ENCODE measurements around the gene USP38.

Gene USP38

DNA sequence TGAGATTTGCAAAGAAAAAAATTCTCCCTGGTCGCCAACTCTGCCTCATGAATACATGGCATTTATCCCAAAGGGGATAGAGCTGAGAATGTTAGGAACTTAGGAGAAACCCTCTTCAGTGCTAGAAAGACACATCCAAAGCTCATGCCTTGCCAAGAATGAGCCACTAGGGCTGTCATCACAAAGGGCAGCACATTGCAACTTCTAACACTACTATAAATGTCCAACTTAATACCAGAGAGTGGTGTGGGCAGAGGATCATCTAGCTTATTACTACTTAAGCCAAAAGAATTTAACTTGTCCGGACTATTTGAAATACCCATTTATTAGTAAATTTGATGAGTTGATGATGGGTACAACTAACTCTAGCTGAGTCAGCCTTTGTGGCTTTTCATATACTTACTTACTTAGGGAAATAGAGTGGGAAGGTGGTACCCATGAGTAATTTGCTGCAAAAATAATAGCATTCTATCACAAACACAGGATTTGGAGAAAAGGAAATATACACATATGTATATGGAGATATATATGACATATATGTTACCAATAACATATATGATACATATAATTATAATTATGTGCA lies 85.6 kb downstream of the USP38 start:
- no peak for DNase-seq
